Activated T-cell treated with anti-CD3 and anti-CD28 coated beads for 4 hours (primary cell): ENCODE measurements around the gene CTXN2.

Experiments
- DNase-seq: peaks from one replicate; pipeline ENCODE4 v3.0.0-alpha.2; 2020

CTXN2 gene

GRCh38 chr15:48225771-48226170 is 34.3 kb downstream of the CTXN2 start:
- no peak for DNase-seq

GRCh38 chr15:48230498-48230897 is 39.0 kb downstream of the CTXN2 start:
- DNase-seq, result no peak

GRCh38 chr15:48233246-48233645 is 41.8 kb downstream of the CTXN2 start:
- DNase-seq, result no peak

- DNase-seq, result no peak
These were observed 47.9 kb downstream of the CTXN2 start for GRCh38 chr15:48239334-48239733.

- no peak for DNase-seq
These were observed 50.5 kb downstream of the CTXN2 start for GRCh38 chr15:48242015-48242414.

- DNase-seq, result no peak
These were observed 51.1 kb downstream of the CTXN2 start for GRCh38 chr15:48242535-48242934.

GRCh38 chr15:48244921-48245320 is 53.5 kb downstream of the CTXN2 start:
- no peak for DNase-seq

GRCh38 chr15:48248414-48248813 is 56.9 kb downstream of the CTXN2 start:
- no peak for DNase-seq

- no peak for DNase-seq
These were observed 59.2 kb downstream of the CTXN2 start for GRCh38 chr15:48250640-48251076.

GRCh38 chr15:48253172-48253571 is 61.7 kb downstream of the CTXN2 start:
- DNase-seq, result no peak
